Activated CD4-positive, alpha-beta T cell treated with anti-CD3 and anti-CD28 coated beads for 36 hours (primary cell): ENCODE data around the gene C1QTNF1. TPM values are rescaled to one million over a fixed set of nuclear protein-coding genes. Genes with fewer than 3 reads are reported as not detected.

Experiments
- ATAC-seq: fragments of 200-7000 bp; cut with Tn5 transposase; one replicate; pipeline ENCODE4 v1.10.0; 2021; ENCODE audit warnings: mild to moderate bottlenecking, moderate library complexity
- CTCF ChIA-PET: fragments of 350-600 bp; sonication (Branson Sonifier 250); formaldehyde crosslinking; loops from one replicate; lab custom pipeline; 2021; ENCODE audit warnings: antibody characterized with exemption; lab: Charles Lee
- POLR2A ChIA-PET: fragments of 350-600 bp; sonication (Branson Sonifier 250); formaldehyde crosslinking; loops from one replicate; lab custom pipeline; 2021; ENCODE audit warnings: antibody characterized with exemption, inconsistent platforms; lab: Charles Lee
- DNase-seq: peaks from one replicate; pipeline ENCODE4 v3.0.0-alpha.2; 2020
- H3K27ac Mint-ChIP-seq: one replicate; pipeline ENCODE4 v1.8.0; 2021; ENCODE audit warnings: mixed read lengths
- H3K27me3 Mint-ChIP-seq: one replicate; pipeline ENCODE4 v1.8.0; 2021; ENCODE audit warnings: mixed read lengths
- H3K36me3 Mint-ChIP-seq: one replicate; pipeline ENCODE4 v1.8.0; 2021; ENCODE audit warnings: low read depth, mixed read lengths
- H3K4me1 Mint-ChIP-seq: one replicate; pipeline ENCODE4 v1.8.0; 2021; ENCODE audit warnings: mixed read lengths
- H3K4me3 Mint-ChIP-seq: one replicate; pipeline ENCODE4 v1.8.0; 2021; ENCODE audit warnings: mild to moderate bottlenecking, moderate library complexity, mixed read lengths
- H3K9me3 Mint-ChIP-seq: one replicate; pipeline ENCODE4 v1.8.0; 2021; ENCODE audit warnings: low read depth, mixed read lengths
- intact Hi-C, 2 experiments: fragments of 100-400 bp; cut with DNase I in 1 of 2; cut with micrococcal nuclease in 1 of 2; formaldehyde crosslinking; loops; one replicate each; pipeline versions ENCODE4 v1.14.2 to v1.15.1; 2022 to 2024; cut with DNase I, micrococcal nuclease
- total RNA-seq, 2 experiments: library from RNA; stranded (reverse); gene quantifications; one replicate each; pipeline ENCODE4 v1.2.3, GENCODE V29; 2021

C1QTNF1 gene
- total RNA-seq, 2 experiments from 2014 or later, result 0.14 TPM; not detected in 1

DNA sequence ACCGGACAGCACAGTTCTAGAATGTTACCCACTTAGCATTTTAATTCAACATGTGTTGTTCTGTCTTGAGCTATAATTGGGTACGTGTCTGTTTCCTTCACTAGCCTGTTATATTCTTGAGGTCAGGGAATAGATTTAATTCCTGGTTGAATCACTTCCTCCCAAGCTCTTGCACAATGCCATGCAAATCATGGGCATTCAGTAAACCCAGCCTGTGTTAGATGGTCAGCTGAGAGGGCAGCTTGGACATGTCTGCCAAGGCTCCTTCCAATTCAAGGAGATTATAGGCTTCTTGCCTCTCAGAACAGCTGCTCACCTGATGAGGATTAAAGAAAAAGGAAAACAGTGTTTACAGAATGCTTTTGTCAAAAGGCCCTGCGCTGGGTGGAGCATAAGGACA lies 12.6 kb downstream of the C1QTNF1 start:
- no peak overlapping the region for H3K27ac Mint-ChIP-seq
- POLR2A ChIA-PET, result no interaction called here
- ATAC-seq (no peak), DNase-seq (no peak)
- no peak overlapping the region for H3K4me3 Mint-ChIP-seq
- no peaks in the 10 kb centered on the region for H3K9me3 Mint-ChIP-seq
- CTCF ChIA-PET, result interaction anchor here (0.6 to 1.7 kb wide), 7 partner anchors 9 to 31 kb away, joined by 3 to 5 read pairs (median 4); no protein-coding TSS in a partner anchor
- peaks cover 2% of the 10 kb centered on the region for H3K27me3 Mint-ChIP-seq
- H3K4me1 Mint-ChIP-seq, result no peaks in the 10 kb centered on the region
- no peaks in the 10 kb centered on the region for H3K36me3 Mint-ChIP-seq
- intact Hi-C loops, result no loop called here

GRCh38 chr17:79038545-79039135 lies 14.7 kb downstream of the C1QTNF1 start:
- H3K4me1 Mint-ChIP-seq, result no peaks in the 10 kb centered on the region
- no peaks in the 10 kb centered on the region for H3K27me3 Mint-ChIP-seq
- ATAC-seq (no peak), DNase-seq (no peak)
- intact Hi-C loops, result no loop called here
- no peak overlapping the region for H3K27ac Mint-ChIP-seq
- ChIA-PET POLR2A (no interaction called here), CTCF (no interaction called here)
- H3K36me3 Mint-ChIP-seq, result no peaks in the 10 kb centered on the region
- H3K4me3 Mint-ChIP-seq, result no peak overlapping the region
- H3K9me3 Mint-ChIP-seq, result peaks cover 3% of the 10 kb centered on the region

DNA sequence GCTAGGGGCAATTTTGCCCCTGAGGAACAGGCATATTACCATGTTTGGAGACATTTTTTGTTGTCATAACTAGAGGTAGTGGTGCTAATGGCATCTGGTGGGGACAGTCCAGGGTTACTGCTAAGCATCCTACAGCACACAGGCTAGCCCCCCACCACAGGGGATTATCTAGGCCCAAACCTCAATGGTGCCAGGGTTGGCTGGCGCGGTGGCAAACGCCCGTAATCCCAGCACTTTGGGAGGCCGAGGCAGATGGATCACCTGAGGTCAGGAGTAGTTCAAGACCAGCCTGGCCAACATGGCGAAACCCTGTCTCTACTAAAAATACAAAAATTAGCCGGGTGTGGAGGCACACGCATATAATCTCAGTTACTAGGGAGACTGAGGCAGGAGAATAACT lies 15.2 kb downstream of the C1QTNF1 start:
- Mint-ChIP-seq H3K4me1 (no peaks in the 10 kb centered on the region), H3K27me3 (no peaks in the 10 kb centered on the region), H3K36me3 (no peaks in the 10 kb centered on the region), H3K27ac (no peak overlapping the region), H3K9me3 (peaks cover 3% of the 10 kb centered on the region), H3K4me3 (no peak overlapping the region)
- CTCF ChIA-PET, result no interaction called here
- no peak for ATAC-seq
- no peak for DNase-seq
- POLR2A ChIA-PET, result no interaction called here
- intact Hi-C loops, result no loop called here

- Mint-ChIP-seq H3K4me1 (no peaks in the 10 kb centered on the region), H3K27ac (no peak overlapping the region), H3K4me3 (no peak overlapping the region), H3K36me3 (no peaks in the 10 kb centered on the region), H3K27me3 (peaks cover 2% of the 10 kb centered on the region), H3K9me3 (peaks cover 3% of the 10 kb centered on the region)
- CTCF ChIA-PET, result interaction anchor here (1.4 kb wide), 1 partner anchor 43 kb away, joined by 3 read pairs; no protein-coding TSS in a partner anchor
- ATAC-seq (no peak), DNase-seq (no peak)
- intact Hi-C loops, result no loop called here
- POLR2A ChIA-PET, result no interaction called here
Observed at GRCh38 chr17:79039886-79040285, 15.9 kb downstream of the C1QTNF1 start.

DNA sequence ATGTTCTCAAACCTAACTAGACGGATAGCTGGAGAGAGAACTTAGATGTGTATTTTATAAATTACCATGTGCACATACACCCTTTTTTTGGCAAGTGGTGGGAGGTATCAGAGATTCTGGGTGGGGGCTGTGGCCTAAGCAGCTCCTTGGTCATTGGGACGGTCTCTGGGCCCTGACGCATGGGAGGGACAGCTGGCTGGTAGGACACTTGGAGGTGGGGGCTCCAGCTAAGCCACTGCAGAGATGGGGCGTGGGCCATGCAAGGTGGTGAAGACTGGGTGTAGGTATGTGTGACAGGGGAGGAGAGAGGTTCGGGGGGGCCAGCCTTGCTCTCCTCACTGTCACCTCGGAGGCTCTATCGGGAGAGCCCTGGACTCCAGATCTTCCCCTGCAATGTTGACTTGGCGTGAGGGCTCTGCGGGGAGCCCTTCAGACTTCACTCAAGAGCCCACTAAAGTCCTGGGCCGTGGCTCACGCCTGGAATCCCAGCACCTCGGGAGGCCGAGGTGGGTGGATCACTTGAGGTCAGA lies 17.1 kb downstream of the C1QTNF1 start:
- intact Hi-C loops, result no loop called here
- CTCF ChIA-PET, result interaction anchor here (0.6 to 1.4 kb wide), 6 partner anchors 11 to 1952 kb away, joined by 3 to 4 read pairs (median 4); no protein-coding TSS in a partner anchor
- ATAC-seq, result no peak
- Mint-ChIP-seq H3K27me3 (peaks cover 7% of the 10 kb centered on the region), H3K27ac (no peak overlapping the region), H3K4me3 (no peak overlapping the region), H3K36me3 (no peaks in the 10 kb centered on the region), H3K9me3 (peaks cover 3% of the 10 kb centered on the region), H3K4me1 (no peaks in the 10 kb centered on the region)
- DNase-seq, result no peak
- POLR2A ChIA-PET, result no interaction called here

- no peak overlapping the region for H3K27ac Mint-ChIP-seq
Observed at GRCh38 chr17:79041723-79042420, 17.9 kb downstream of the C1QTNF1 start.

DNA sequence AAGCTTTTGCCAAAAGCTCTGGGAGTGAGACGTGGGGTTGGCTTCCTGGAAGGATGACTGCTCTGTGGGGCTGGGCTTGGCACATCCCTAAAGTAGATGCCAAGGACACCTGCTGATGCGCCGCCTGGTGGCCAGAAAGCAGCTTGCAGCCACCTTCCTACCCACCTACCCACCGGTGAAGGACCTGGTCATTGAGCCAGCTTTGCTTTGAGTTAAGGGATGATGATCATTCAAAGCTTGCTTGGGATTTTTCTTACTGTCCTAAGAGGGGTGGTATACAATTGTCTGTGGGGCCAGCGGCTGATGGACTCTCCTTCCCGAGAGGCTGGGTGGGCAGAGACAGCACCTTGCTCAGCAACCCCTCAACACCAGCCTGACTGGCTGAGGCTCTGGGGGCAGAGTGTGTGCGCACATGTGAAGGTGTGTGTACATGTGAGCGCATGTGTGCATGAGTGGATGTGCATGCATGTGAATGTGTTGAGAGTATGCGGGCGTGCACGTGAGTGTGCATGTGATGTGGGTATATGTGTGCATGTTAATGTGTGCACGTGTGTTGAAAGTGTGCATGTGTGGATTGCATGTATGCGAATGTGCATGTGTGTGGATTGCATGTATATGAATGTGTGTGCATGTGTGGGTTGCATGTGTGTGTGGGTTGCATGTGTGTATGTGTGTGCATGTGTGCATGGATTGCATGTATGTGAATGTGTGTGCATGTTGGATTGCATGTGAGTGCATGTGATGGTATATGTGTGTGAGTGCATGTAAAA lies 18.6 kb downstream of the C1QTNF1 start:
- peaks cover 7% of the 10 kb centered on the region for H3K27me3 Mint-ChIP-seq
- H3K36me3 Mint-ChIP-seq, result no peaks in the 10 kb centered on the region
- H3K4me3 Mint-ChIP-seq, result no peak overlapping the region
- POLR2A ChIA-PET, result no interaction called here
- H3K9me3 Mint-ChIP-seq, result peaks cover 3% of the 10 kb centered on the region
- intact Hi-C loops, result loop anchor here in 1 of 2 experiments (1.0 kb wide), 2 partner anchors 23 to 56 kb away; no protein-coding TSS in a partner anchor
- DNase-seq (peak; percentile 73), ATAC-seq (peak; percentile 42)
- H3K4me1 Mint-ChIP-seq, result no peaks in the 10 kb centered on the region
- H3K27ac Mint-ChIP-seq, result no peak overlapping the region
- CTCF ChIA-PET, result interaction anchor here (0.7 to 1.1 kb wide), 3 partner anchors 17 to 346 kb away, joined by 3 to 4 read pairs (median 4); no protein-coding TSS in a partner anchor

More at GRCh38 chr17:79041723-79042420, 17.9 kb downstream of the C1QTNF1 start:
- ChIA-PET CTCF (interaction anchor here (0.7 to 1.1 kb wide), 4 partner anchors 16 to 346 kb away, joined by 3 to 4 read pairs (median 4); no protein-coding TSS in a partner anchor), POLR2A (no interaction called here)
- H3K27me3 Mint-ChIP-seq, result peaks cover 7% of the 10 kb centered on the region
- no peaks in the 10 kb centered on the region for H3K4me1 Mint-ChIP-seq
- intact Hi-C loops, result loop anchor here in 1 of 2 experiments (1.0 kb wide), 2 partner anchors 23 to 56 kb away; no protein-coding TSS in a partner anchor
- H3K36me3 Mint-ChIP-seq, result no peaks in the 10 kb centered on the region
- no peak for ATAC-seq
- peaks cover 3% of the 10 kb centered on the region for H3K9me3 Mint-ChIP-seq
- no peak overlapping the region for H3K4me3 Mint-ChIP-seq
- no peak for DNase-seq

- DNase-seq (no peak), ATAC-seq (no peak)
- H3K9me3 Mint-ChIP-seq, result peaks cover 3% of the 10 kb centered on the region
- ChIA-PET CTCF (interaction anchor here (0.7 to 2.6 kb wide), 5 partner anchors 10 to 349 kb away, joined by 3 to 19 read pairs (median 4); partner anchors contain the start of gene ENGASE), POLR2A (no interaction called here)
- H3K4me1 Mint-ChIP-seq, result no peaks in the 10 kb centered on the region
- no peak overlapping the region for H3K4me3 Mint-ChIP-seq
- H3K36me3 Mint-ChIP-seq, result no peaks in the 10 kb centered on the region
- H3K27me3 Mint-ChIP-seq, result peaks cover 7% of the 10 kb centered on the region
- intact Hi-C loops, result no loop called here
- no peak overlapping the region for H3K27ac Mint-ChIP-seq
Observed at GRCh38 chr17:79043191-79043930, 19.4 kb downstream of the C1QTNF1 start.

DNA sequence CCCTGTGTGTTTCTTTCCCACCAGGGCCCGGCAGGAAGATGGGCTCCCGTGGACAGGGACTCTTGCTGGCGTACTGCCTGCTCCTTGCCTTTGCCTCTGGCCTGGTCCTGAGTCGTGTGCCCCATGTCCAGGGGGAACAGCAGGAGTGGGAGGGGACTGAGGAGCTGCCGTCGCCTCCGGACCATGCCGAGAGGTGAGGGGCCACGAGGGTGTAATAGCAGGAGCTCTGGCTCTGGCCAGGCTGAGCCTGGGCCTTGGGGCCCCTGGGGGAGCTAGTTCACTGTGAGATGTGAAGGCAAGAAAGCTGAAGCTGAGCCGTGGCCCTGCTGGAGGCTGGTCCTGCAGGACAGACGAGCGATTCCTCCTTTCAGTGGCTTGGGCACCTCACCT lies 20.0 kb downstream of the C1QTNF1 start:
- H3K4me1 Mint-ChIP-seq, result no peaks in the 10 kb centered on the region
- DNase-seq (no peak), ATAC-seq (no peak)
- intact Hi-C loops, result no loop called here
- H3K27ac Mint-ChIP-seq, result no peak overlapping the region
- no peaks in the 10 kb centered on the region for H3K36me3 Mint-ChIP-seq
- CTCF ChIA-PET, result interaction anchor here (0.6 to 2.6 kb wide), 6 partner anchors 11 to 348 kb away, joined by 3 to 19 read pairs (median 4); partner anchors contain the start of gene ENGASE
- peaks cover 3% of the 10 kb centered on the region for H3K9me3 Mint-ChIP-seq
- H3K27me3 Mint-ChIP-seq, result peaks cover 7% of the 10 kb centered on the region
- POLR2A ChIA-PET, result no interaction called here
- H3K4me3 Mint-ChIP-seq, result no peak overlapping the region

DNA sequence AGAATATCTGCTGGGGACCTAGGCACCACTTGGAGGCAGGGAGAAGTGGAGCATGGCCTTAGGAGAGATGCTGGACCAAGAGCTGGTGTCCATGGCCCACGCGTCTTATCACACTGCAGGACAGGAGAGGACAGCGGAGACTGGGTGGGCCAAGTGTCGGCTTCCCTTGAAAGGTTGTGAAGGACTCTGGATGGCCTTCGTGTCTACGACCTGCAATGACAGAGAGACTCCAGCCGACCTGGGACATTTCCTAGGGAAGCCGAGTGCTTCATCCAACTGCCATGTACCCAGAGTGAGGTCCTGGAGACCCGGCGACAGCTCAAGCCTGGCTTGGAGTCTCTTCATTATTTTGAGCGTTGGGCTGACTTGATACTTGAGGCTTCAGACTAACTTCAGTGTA lies 20.5 kb downstream of the C1QTNF1 start:
- H3K4me3 Mint-ChIP-seq, result no peak overlapping the region
- H3K9me3 Mint-ChIP-seq, result peaks cover 3% of the 10 kb centered on the region
- ChIA-PET POLR2A (no interaction called here), CTCF (interaction anchor here (0.6 to 2.6 kb wide), 7 partner anchors 12 to 351 kb away, joined by 3 to 19 read pairs (median 4); partner anchors contain the start of gene ENGASE)
- intact Hi-C loops, result no loop called here
- ATAC-seq (no peak), DNase-seq (no peak)
- H3K4me1 Mint-ChIP-seq, result no peaks in the 10 kb centered on the region
- H3K27me3 Mint-ChIP-seq, result peaks cover 7% of the 10 kb centered on the region
- no peaks in the 10 kb centered on the region for H3K36me3 Mint-ChIP-seq
- H3K27ac Mint-ChIP-seq, result no peak overlapping the region
